NCI-H526 treated with DMSO at 0.1 percent for 48 hours (cell line): Measurements from ENCODE around the gene SOX6.

Experiments
- DNase-seq: peaks from one replicate; lab custom pipeline; 2025; lab: John Stamatoyannopoulos, UW

The SOX6 gene

DNA sequence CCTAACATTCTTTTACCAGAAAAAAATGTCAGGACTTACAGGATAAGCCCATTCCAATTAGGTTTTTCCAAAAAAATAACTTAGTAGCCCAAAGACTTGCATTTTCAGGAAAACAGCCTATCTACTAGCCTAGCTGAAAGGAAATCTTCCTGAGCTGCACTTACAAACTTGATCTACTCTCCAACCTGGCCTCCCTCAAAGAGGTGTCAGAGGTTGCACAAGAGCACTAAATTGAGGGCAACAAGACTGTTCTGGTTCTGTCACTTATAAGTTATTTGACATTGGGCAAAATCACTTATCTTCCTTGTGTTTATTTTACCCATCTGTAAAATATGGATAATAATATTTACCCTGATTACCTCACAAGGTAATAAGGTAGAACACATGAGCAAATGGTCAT lies 7.9 kb upstream of the SOX6 start:
- DNase-seq, result no peak

DNA sequence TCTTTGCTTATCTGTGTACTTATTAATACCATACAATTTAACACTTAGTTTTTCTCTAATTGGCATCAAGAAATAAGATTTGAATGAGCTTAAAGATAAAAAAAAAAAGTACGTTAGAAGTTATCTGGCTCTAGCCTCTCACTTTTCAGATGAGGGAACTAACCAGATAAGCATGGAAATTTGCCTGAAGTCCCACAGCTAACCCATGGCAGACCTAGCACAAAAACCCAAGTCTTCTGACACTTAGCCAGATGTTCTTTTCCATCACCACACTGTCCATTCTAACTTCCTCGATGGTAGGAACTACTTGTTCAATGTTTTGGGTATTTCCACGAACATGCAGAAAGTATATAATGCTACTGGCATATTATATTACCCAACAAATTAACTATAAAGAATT lies 7.4 kb upstream of the SOX6 start:
- no peak for DNase-seq

DNA sequence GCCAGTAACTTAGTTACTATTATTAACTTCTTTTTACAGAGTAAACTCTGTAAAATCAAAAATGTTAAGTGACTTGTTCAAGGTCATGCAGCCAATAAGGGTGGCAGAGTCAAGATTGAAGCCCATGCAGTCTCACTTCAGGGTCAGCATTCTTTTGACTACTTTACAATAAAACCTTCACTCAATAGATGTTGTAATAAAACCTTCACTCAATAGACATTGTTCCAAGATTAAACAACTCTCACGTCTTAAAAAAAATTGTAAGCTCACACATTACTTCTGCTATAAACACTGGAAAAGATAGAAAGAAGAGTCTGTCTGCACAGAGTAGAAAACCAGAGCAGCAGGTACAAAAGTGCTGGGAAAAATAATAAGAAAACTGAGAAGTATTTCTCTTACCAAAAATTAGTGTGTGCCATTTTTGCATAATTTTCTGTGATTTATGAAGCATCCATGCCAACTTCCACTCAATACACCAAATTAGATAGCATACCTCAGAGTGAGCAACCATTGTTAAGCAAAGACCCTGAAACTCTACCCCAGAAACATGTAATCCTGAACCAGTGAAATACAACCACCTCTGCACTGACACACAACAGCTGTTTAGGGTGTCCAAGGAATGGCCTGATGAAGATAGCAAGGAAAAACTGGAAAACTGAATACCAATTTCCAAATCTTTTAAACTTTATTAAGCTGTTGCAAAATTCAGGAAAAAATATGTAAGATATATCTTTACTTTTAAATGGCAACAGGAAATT lies 4.9 kb upstream of the SOX6 start:
- DNase-seq, result no peak

DNA sequence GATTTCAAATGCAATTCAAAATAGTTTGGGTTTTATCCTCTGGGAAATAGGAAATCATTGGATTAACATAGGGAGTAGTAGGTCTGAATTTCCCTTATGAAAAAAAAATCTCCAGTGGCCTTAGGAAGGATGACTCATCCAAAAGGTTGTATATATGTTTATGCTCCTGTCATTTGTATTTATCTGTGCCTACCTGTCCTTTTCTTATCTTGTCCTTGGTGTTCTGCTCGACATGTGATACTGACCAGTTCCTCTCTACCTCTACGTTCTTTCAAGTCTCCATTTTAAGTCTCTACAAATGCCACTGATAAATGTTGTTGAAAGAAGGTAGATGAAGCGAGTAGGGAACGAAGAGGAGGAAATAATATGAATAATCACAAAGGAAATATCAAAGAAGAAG lies 3.0 kb upstream of the SOX6 start:
- DNase-seq, result no peak

DNA sequence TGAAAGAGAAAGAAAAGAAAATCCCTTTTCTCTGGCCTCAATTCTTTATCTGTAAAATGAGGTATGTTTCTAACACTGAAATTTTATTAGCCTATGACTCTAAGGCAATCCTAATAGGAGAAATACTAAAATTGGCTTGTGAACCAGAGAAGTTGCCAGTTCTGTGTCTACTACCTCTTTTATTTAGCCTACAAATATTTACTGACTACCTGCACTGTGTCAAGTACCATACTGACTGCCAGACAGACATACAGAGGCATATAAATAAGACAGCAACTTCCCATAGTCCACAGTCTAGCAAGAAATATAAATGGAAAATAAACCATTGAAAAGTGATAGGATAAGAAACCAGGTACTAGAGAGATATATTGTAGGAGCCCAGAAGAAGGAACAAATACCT lies 2.4 kb upstream of the SOX6 start:
- no peak for DNase-seq

DNA sequence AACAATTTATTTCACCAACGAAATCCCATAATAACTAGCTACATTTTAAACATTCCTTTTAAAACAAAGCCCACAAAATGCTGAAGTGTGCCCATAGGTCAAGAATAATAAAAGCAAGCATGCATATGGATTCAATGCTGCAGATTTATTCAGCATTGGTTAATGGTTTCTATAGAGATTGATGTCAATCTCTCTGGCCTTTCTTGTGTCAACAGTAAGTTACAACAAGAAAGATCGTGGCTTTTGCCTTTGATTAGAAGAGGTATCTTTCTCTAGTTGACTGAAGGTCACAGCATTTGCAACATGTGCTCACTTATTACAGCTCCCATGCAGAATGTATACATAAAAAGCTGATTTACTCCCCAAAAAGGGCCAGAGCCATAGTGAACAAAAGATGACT lies 1.4 kb upstream of the SOX6 start:
- no peak for DNase-seq

DNA sequence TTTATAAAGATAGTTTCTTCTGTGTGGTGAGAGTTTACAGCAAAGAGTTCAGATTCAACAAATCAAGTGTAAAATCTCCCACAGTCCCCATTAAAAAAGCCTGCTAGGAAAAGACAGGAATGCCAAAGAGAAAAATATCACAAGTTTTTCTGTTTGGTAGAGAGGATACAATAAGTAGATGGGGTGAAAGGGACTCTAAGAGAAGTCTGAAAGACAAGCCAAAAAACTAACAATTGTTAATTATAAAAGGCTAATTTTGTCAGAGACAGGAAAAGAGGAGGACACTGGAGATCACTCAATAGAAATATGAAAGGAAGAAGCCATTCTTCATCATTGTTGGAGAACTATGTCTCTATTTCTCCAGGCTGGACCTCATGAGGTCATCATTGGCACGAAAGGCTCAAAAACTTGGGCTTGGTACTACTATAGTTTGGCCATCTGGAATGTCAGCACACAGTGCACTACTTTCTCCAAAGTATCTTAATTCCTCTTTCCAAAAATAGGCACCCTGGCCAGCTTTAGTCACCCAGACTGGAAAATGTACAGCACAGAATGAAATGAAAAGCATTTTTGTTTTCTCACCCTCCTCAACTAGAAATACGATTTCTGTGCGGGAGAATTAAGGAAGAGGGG lies 531 bp upstream of the SOX6 start:
- no peak for DNase-seq

DNA sequence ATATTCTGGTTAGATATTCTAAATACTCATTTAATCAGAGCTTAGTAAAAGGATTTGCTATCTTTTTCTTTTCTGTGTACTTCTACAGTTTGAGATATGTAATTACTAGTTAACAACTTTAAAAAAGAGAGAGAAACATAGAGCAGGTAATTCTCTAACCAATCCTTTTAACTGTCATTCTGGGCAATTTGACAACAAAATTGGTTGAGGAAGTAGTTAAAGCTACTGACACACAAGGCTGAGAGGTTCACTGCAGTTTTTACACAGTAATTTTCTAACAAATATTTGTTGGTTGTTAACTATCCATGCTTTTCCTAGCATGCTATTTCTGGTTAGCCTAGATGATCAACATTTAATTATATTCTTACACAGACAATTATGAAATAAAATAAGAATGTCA lies 3.6 kb downstream of the SOX6 start:
- DNase-seq, result no peak

DNA sequence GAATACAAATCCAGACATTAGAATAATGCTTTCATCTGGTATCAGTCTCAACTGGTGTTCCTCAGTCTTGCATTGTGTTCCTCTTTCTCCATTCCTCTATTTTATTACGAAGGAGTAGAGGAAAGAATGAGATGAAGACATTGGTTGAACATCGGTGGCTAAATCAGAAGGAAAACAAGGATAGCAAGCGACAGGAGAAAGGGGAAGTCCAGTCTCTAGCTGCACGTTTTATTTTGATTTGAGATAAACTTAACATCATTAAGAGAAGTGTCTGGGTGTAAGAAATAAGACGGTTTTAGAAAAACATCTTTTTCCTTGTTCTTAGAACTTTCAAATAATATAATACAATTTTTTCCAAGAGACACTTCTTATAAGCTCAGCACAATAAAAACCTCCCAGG lies 6.2 kb downstream of the SOX6 start:
- DNase-seq, result no peak

DNA sequence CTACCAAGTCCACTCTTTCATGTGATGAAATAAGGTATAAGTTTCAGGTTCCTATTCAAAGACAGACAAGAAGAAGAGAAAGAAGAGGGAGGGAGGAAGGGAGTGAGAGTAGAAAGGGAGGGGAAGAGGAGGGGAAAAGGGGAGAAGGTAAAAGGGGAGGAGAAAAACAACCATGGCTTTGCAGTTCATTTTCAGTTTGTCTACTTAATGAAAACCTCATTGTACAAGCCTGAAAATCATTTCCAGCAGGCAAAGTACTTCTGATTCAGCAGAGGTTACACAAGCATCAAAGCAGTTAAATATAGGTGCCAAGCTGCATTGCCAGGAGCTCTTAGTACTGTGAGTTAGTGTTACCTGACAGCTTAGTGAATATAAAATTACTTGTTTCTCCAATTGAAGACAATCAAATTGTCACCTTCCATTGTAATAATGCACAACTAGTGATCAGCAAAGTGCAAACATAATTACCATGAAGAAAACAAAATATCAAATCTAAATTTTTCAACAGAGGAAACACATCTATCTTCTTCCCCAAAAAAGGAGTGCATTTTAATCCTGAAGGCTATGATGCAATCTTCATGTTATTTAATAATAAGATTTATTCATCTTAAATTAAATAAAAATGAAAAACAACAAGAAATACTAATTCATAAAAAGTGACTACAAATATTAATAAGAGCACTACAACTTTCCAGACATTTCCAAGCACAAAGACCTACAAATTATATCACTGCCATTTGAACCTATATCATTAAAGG lies 8.2 kb downstream of the SOX6 start:
- no peak for DNase-seq

DNA sequence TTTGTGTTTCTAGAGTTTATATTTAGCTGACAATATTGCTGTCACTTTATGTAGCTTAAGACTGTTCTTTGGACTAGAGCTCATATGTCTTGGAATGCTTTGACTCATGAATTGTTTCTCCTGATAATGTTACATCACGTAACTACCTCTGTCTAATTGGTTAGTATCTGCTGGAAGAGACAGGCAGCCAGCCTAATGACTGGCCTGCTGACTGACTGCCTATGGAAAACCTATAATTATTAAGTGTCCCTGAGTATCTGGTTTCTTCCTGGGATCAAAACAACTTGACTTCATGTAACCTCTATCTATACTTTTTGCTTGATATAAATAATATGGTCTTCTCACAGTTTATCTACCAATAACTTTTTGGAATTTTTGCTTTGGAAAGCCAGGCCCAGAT lies 9.4 kb downstream of the SOX6 start:
- DNase-seq, result no peak

DNA sequence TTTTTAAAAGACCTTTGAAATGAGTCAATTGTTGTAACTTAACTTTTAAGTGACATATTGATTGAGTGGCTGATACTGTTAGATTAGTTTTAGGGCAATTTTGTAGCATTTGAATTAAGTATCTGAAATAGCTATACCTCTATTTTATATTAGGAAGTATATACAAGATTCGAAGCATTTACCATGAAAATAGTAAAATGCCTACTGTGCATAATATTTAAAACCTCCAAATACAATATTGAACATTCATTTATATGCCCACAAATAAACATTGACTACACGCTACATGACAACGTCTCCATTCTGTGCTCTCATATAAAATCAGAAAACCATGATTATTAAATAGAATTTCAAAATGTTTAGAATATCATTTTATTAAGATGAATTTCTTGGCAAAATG lies 14.5 kb downstream of the SOX6 start:
- DNase-seq, result no peak

DNA sequence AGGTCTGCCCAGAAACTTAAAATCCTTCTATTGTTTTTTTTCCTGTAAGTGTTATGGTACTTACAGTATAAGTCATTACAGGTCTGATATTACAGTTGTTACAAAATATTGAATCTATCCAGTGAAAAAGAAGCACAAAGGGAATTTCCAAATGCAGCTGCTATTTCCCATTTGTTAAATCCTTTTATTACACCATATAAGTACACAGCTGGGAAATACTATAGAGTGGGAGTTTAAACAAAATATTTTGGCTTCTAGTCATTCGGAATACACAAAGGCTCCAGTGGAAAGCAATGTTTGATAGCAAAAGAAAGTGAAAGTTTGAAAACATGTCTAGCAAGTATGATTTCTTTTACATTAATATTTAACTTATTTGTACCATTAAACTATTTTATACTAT lies 18.0 kb downstream of the SOX6 start:
- no peak for DNase-seq

DNA sequence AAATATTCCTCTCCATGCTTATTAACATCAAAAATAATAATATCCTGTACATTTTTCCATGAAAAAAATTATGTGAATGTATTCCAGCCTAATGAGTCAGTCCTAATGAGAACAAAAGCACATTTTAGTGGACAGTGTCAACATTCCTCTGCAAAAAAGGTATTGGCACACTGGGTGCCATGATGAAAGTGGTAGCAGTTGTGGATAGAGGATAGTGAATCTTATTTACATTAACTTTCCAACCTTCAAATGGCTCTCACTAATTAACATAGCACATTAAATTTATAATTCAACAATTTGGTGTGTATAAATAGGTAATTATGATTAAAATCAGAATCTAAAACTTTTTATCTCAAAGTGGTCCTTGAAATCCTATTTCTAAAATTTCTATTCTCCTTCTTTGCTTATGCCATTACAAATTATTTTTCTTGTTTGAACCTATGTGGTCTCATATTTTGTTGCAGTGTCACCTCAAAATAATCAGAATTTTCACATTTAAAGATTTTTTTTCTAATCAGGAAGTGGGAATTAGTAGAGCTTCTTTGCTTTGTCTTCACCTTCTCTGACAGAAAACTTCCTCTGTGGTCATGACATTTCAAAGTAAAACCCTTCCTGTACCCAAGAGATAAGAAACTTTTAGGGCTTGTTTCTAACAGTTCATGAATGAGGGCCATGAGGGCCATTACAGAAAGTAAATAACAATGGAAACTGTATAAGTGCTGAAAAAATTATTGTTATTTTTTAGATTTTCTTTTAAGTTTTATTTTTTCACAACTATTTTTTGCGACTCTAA lies 18.7 kb downstream of the SOX6 start:
- no peak for DNase-seq

DNA sequence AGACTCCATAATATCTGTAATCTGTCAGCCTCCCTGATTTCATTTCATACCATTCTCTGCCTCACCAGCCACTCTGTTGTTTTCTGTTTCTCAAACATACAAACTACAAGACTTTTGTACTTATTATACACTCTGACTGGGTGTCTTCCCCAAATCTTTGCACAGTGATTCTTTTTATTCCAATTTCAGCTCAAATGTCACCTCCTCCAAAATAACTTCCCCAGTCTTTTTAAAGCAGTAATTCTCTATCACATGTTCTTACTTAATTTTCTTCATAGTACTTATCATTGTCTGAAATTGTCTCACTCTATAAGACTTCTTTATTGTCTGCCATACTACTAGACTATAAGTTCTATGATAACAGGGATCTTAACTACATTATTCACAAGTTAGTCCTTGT lies 19.6 kb downstream of the SOX6 start:
- no peak for DNase-seq

DNA sequence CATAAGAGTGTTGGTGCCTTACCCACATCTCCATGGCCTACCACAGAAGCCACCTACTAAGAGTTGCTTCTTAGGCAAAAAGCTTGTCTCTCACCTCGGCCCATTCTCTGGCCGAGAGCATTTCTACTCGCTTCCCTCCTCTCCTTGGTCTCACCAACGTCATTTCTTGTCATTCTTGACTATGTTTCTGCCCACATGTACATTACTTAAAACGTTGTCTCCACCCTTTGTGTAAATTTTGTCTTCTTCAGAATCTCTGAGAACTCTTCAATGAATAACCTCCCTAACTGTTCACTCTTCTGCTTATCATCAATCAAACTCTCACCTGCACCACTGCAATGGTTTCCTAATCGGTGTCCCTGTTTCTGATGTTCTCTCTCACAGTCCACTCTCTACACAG lies 20.1 kb downstream of the SOX6 start:
- no peak for DNase-seq

DNA sequence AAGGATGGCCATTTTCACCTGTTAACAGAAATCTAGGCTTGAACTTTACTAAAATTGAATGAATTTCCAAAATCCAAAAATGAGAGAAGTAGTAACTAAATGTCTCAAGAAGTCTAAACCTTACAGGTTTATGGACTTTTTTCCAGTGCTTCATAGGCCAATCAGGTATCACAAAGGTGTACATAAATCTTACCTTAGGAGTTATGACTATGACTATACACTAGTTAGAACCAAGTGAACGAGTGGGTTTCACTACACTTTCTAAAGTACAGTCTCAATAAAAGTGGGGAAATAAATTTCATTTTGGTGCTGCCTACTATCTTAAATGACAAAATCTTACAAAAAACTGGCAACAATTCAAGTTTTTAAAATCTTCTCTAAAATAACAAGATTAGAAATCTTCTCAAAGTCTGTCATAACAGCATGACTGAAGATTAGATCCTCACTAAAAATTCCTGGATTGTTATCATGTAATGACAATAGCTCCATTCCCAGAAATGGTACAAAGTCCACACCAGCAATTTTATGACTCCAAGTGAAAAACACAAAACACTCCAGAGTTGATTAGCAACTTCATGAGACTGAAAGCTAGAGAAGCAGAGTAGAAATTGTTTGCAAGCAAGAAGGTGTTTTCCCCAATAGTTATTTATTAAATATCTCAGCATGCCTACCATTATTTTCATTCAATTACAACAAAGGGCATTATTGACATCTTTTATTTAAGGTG lies 20.9 kb downstream of the SOX6 start:
- DNase-seq, result no peak

DNA sequence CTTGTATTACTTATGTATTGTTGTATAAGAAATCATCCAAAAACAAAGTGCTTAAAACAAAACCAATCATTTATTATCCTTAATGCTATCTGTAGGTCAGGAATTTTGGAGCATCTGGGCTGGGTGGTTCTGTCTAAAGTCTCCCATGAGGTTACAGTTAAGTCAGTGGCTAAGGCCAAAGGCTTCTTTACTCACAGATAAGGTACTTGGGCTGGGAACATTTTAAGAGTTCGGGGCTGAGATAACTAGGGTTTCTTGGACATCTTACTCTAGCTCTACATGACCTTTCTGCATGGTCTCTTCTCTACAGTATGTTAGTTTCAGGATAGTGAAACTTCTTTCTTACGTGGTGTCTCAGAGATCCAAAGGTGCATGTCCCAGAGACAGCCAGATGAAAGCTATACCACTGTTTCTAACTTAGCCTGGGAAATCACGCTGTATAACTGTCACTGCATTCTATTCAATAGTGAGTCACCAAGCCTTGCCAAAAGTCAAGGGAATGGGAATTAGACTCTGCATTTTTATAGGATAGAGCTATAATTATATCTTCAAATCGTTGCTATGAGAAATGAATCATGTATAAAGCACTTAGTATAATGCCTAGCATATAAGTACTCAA lies 29.6 kb downstream of the SOX6 start:
- no peak for DNase-seq

DNA sequence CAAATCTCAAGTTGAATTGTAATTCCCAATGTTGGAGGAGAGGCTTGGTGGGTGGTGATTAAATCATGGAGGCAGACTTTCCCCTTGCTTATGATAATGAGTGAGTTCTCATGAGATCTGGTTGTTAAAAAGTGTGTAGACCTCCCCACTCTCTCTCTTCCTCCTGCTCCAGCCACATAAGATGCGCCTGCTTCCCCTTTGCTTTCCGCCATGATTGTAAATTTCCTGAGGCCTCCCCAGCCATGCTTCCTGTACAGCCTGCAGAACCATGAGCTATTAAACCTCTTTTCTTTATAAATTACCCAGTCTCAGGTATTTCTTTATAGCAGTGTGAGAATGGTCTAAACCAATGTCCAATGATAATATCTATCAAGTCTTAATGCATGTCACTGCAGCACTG lies 34.2 kb downstream of the SOX6 start:
- DNase-seq, result no peak

DNA sequence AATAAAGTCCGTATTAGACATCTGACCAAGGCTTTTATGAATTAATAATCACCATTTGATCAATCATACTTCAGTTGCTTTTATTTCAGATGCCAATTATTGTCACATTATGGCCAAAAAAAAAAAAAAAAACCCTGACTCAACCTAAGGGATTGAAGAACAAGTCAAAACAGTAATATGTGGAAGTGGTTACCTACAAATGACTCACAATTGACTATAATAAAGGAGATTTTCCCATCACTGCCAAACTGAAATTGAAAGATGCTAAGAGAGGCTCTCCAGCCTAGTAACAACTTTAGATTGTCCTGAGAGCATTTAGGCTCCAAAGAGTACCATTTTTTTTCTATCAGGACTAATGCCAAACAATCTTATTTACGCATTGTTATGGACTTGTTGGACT lies 35.2 kb downstream of the SOX6 start:
- DNase-seq, result no peak

DNA sequence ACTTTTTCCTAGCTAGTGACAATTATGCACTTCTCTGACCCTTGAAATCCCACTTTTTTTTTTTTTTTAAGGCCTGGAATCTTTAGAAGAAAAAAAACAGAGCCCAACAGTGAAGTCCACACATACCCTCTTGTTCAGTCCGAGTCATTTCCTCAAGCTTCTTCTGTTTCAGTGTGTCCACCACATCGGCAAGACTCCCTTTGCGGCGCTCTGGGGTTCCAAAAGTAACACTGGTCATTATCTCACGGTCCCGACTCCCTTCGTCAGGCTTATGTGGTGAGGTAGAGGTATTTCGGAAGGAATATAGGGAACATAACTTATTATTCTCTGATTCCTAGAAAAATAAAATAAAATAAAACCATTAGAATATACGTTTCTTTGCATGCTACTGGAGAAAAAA lies 38.0 kb downstream of the SOX6 start:
- no peak for DNase-seq
